ENCODE measurements around the gene GALNTL6.
"Not testable (repeated sequence)": the region's sequence is repeated elsewhere in the genome, so short reads cannot be mapped to it uniquely, and the experiment has no call there.

The GALNTL6 gene

GRCh38 chr4:172970189-172970588 is 1157.0 kb downstream of the GALNTL6 start:
- not testable (repeated sequence) for DNase-seq

- no peak for DNase-seq
These were observed 1161.4 kb downstream of the GALNTL6 start for GRCh38 chr4:172974586-172974985.

- no peak for DNase-seq
These were observed 1162.5 kb downstream of the GALNTL6 start for GRCh38 chr4:172975651-172976229.

GRCh38 chr4:172977491-172978041 is 1164.4 kb downstream of the GALNTL6 start:
- not testable (repeated sequence) for DNase-seq

GRCh38 chr4:172978848-172979247 is 1165.6 kb downstream of the GALNTL6 start:
- no peak for DNase-seq

- DNase-seq, result no peak
These were observed 1166.1 kb downstream of the GALNTL6 start for GRCh38 chr4:172979332-172979731.

GRCh38 chr4:172980219-172980618 is 1167.0 kb downstream of the GALNTL6 start:
- no peak for DNase-seq

GRCh38 chr4:172982151-172982590 is 1169.0 kb downstream of the GALNTL6 start:
- DNase-seq, result peak; percentile 46

- DNase-seq, result peak; percentile 46
These were observed 1169.8 kb downstream of the GALNTL6 start for GRCh38 chr4:172983014-172983413.

GRCh38 chr4:172983631-172984030 is 1170.4 kb downstream of the GALNTL6 start:
- no peak for DNase-seq

GRCh38 chr4:172985552-172985951 is 1172.3 kb downstream of the GALNTL6 start:
- peak; percentile 14 for DNase-seq

GRCh38 chr4:172986114-172986513 is 1172.9 kb downstream of the GALNTL6 start:
- no peak for DNase-seq

GRCh38 chr4:172989984-172990820 is 1177.0 kb downstream of the GALNTL6 start:
- DNase-seq, result no peak

- no peak for DNase-seq
These were observed 1179.6 kb downstream of the GALNTL6 start for GRCh38 chr4:172992648-172993378.

GRCh38 chr4:172995161-172995560 is 1182.0 kb downstream of the GALNTL6 start:
- DNase-seq, result peak; percentile 61

- no peak for DNase-seq
These were observed 1182.5 kb downstream of the GALNTL6 start for GRCh38 chr4:172995704-172996103.

GRCh38 chr4:172996571-172997216 is 1183.5 kb downstream of the GALNTL6 start:
- peak; percentile 68 for DNase-seq

GRCh38 chr4:172997217-172997609 is 1184.0 kb downstream of the GALNTL6 start:
- no peak for DNase-seq

- DNase-seq, result peak; percentile 8
These were observed 1184.7 kb downstream of the GALNTL6 start for GRCh38 chr4:172997856-172998255.

GRCh38 chr4:172998527-172999469 is 1185.6 kb downstream of the GALNTL6 start:
- peak; percentile 80 for DNase-seq

- peak; percentile 70 for DNase-seq
These were observed 1188.4 kb downstream of the GALNTL6 start for GRCh38 chr4:173001571-173001970.

All from fibroblast of upper back skin (primary cell).